Thyroid gland (tissue), 4 donors: ENCODE results near the gene CDK5RAP3. TPM values are rescaled to one million over a fixed set of nuclear protein-coding genes. Genes with fewer than 3 reads are reported as not detected.
"Not testable (repeated sequence)": the region's sequence is repeated elsewhere in the genome, so short reads cannot be mapped to it uniquely, and the experiment has no call there.

ENCODE experiments used
- DNase-seq, 2 donors: peaks; one replicate each; pipeline ENCODE4 v3.0.0-alpha.2; 2019
- H3K27ac ChIP-seq, 3 donors: fragments of 200-600 bp; sonication (generic); 1 replicate in 2 of 3; 2 replicates in 1 of 3; pipeline ENCODE4 v1.5.1; 2016 to 2019; ENCODE audit warnings: mild to moderate bottlenecking in 1 of 3, moderate library complexity in 1 of 3
- H3K27me3 ChIP-seq: fragments of 200-600 bp; sonication (generic); one replicate; pipeline ENCODE4 v1.5.1; 2019
- H3K36me3 ChIP-seq, 2 donors: fragments of 200-600 bp; sonication (generic); one replicate each; pipeline ENCODE4 v1.5.1; 2016 to 2019
- H3K4me1 ChIP-seq, 2 donors: fragments of 200-600 bp; sonication (generic); one replicate each; pipeline ENCODE4 v1.5.1; 2017 to 2019
- H3K4me3 ChIP-seq, 3 donors: fragments of 200-600 bp; sonication (generic); replicated peaks in 1 of 3; 1 replicate in 2 of 3; 2 replicates in 1 of 3; pipeline ENCODE4 v1.5.1; 2016; ENCODE audit warnings: mild to moderate bottlenecking in 1 of 3
- H3K9me3 ChIP-seq: fragments of 200-600 bp; sonication (generic); one replicate; pipeline ENCODE4 v1.5.1; 2017
- CTCF ChIP-seq, 6 experiments: fragments of 200-600 bp in 3 of 6; fragments of 450-650 bp in 3 of 6; sonication (generic) in 3 of 6; IDR thresholded peaks; one replicate each; pipeline ENCODE4 v1.5.1; 2016 to 2019; ENCODE audit warnings: antibody characterized with exemption in 6 of 6, mild to moderate bottlenecking in 2 of 6, inconsistent platforms in 1 of 6, moderate library complexity in 1 of 6
- POLR2A ChIP-seq, 2 donors: fragments of 450-650 bp; IDR thresholded peaks; one replicate each; pipeline ENCODE4 v1.6.1; 2017; ENCODE audit warnings: antibody characterized with exemption in 2 of 2, mild to moderate bottlenecking in 2 of 2, moderate library complexity in 1 of 2
- WGBS, 2 donors: methylation state at CpG; one replicate each; pipeline ENCODE4 v1.1.5; 2017; 5-methylcytosine and 5-hydroxymethylcytosine counted together
- intact Hi-C: fragments of 100-400 bp; cut with DNase I; formaldehyde crosslinking; loops from one replicate; pipeline ENCODE4 v1.15.1; 2023
- total RNA-seq, 4 donors: library from RNA; depleted of rRNA; stranded (reverse); fragments of >200 nt; gene quantifications; one replicate each; pipeline ENCODE4 v1.2.3, GENCODE V29; 2016

The CDK5RAP3 gene
- total RNA-seq, 4 donors from 2014 or later: 165 to 221 (median 193) TPM

DNA sequence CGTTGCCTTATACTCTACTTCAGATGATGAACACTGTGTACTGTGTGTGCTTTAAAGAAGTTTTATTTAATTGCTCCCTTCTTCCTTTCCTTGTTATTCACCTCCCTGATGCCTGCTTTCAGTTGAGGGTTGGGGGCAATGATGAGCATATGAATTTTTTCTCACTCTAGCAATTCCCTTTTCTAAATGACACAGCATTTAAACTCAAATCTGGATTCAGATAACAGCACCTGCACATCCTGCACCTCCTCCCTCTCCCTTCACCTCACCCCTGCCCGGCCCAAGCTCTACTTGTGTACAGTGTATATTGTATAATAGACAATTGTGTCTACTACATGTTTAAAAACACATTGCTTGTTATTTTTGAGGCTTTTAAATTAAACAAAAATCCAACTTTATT lies 42.5 kb upstream of the CDK5RAP3 start:
- no peak overlapping the region for H3K27ac ChIP-seq
- TF ChIP-seq CTCF (IDR thresholded peaks at IDR 0.05) (no peak), POLR2A (IDR thresholded peaks at IDR 0.05) (no peak)
- WGBS, 2 donors: 85 to 86% methylated on average over 2 of the region's 2 CpGs
- no peaks in the 10 kb centered on the region for H3K27me3 ChIP-seq
- DNase-seq: no peak
- H3K4me1 ChIP-seq: no peaks in the 10 kb centered on the region
- intact Hi-C loops: no loop called here
- H3K36me3 ChIP-seq: peaks cover 16 to 33% of the 10 kb centered on the region in 2 donors
- no peaks in the 10 kb centered on the region for H3K9me3 ChIP-seq
- no peak overlapping the region for H3K4me3 ChIP-seq

- Histone ChIP-seq H3K4me3 (no peak overlapping the region), H3K27ac (peak overlapping the region in 1 of 3 donors; percentile 17), H3K27me3 (no peaks in the 10 kb centered on the region), H3K9me3 (no peaks in the 10 kb centered on the region), H3K4me1 (no peaks in the 10 kb centered on the region), H3K36me3 (peaks cover 14 to 28% of the 10 kb centered on the region in 2 donors)
- 65 to 74% methylated on average over 10 of the region's 10 CpGs for WGBS, 2 donors
- intact Hi-C loops: no loop called here
- TF ChIP-seq POLR2A (IDR thresholded peaks at IDR 0.05): no peak
- TF ChIP-seq CTCF (IDR thresholded peaks at IDR 0.05): no peak
- no peak for DNase-seq
Measured at GRCh38 chr17:47929218-47930000, 41.5 kb upstream of the CDK5RAP3 start.

DNA sequence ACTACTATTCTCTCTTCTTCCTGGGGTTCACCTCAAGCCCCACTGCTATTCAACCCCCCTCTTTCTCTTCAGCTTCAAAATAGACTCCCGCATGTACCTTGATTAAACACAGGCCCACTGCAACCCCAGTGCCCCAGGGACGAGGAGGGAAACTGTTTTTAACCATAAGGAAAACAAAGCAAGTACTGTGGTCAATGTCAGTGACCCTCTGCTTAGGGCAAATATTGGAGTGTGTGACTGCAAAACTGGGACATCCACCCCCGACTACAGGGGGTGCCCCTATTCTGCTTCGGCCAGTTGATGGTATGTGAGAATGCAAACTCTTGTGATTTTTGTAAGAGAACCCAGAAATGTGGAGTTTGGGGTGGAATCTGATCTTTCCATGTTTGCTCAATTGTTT lies 39.1 kb upstream of the CDK5RAP3 start:
- Histone ChIP-seq H3K36me3 (peaks cover 0 to 12% of the 10 kb centered on the region in 2 donors), H3K4me3 (no peak overlapping the region), H3K27ac (no peak overlapping the region), H3K4me1 (peaks cover 0 to 8% of the 10 kb centered on the region in 2 donors), H3K27me3 (no peaks in the 10 kb centered on the region), H3K9me3 (no peaks in the 10 kb centered on the region)
- WGBS, 2 donors: 83 to 96% methylated on average over 4 of the region's 4 CpGs
- intact Hi-C loops: no loop called here
- no peak for DNase-seq
- TF ChIP-seq CTCF (IDR thresholded peaks at IDR 0.05) (no peak), POLR2A (IDR thresholded peaks at IDR 0.05) (no peak)

DNA sequence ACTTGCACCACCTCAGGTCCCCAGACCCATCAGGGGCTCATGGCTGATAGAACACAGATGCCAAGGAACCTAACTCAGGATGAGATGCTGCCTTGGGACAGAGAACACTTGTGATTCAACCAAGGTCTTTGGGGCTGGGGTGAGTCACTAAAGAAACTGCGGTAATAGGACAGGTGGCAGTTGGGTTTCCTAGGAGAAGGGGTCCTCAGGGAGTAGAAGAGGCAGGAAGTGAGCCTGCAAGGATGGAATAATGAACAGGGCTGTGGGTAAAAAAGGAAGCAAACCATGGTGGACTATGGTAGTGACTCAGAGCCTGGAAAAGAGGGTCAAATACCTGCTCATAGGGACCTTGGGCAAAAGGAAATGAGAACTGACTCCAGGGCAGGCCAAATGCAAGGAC lies 36.1 kb upstream of the CDK5RAP3 start:
- Histone ChIP-seq H3K9me3 (no peaks in the 10 kb centered on the region), H3K4me1 (peaks cover 0 to 9% of the 10 kb centered on the region in 2 donors), H3K36me3 (no peaks in the 10 kb centered on the region), H3K27ac (no peak overlapping the region), H3K4me3 (no peak overlapping the region), H3K27me3 (no peaks in the 10 kb centered on the region)
- intact Hi-C loops: no loop called here
- TF ChIP-seq POLR2A (IDR thresholded peaks at IDR 0.05) (no peak), CTCF (IDR thresholded peaks at IDR 0.05) (no peak)
- 84 to 89% methylated on average over 1 of the region's 1 CpG for WGBS, 2 donors
- DNase-seq: no peak

DNA sequence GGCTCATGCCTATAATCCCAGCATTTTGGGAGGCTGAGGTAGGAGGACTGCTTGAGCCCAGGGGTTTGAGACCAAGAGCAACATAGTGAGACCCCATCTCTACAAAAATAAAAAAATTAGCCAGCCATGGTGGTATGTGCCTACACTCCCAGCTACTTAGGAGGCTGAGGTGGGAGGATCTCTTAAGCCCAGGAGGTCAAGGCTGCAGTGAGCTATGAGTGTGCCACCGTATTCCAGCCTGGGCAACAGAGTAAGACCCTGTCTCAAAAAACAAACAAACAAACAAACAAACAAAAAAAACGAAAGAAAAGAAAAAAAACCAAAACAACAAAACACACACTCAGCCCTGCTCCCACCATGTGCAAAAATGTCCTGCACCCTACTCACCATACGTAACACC lies 35.4 kb upstream of the CDK5RAP3 start:
- H3K27me3 ChIP-seq, DNase-seq, H3K27ac ChIP-seq, intact Hi-C loops, H3K36me3 ChIP-seq, H3K4me3 ChIP-seq, H3K9me3 ChIP-seq, H3K4me1 ChIP-seq: not testable (repeated sequence)
- 85 to 87% methylated on average over 3 of the region's 3 CpGs for WGBS, 2 donors
